GM12892 (cell line): ENCODE data around the gene CTDNEP1. TPM values are rescaled to one million over a fixed set of nuclear protein-coding genes. Genes with fewer than 3 reads are reported as not detected.

Experiments used
- DNase-seq: peaks from one replicate; pipeline ENCODE4 v3.0.0; 2011; ENCODE audit not compliant: insufficient read length
- FAIRE-seq: peaks from 2 replicates; lab custom pipeline; 2011; peaks lifted over from hg19 to GRCh38; lab: Jason Lieb, UNC
- POLR2A ChIP-seq: IDR thresholded peaks from 2 replicates; pipeline ENCODE4 v1.6.1; 2011; ENCODE audit warnings: low read depth, low read length, control low read depth
- POLR2AphosphoS5 ChIP-seq: IDR thresholded peaks from 2 replicates; pipeline ENCODE4 v1.6.1; 2011; ENCODE audit warnings: low read depth, low read length, control low read depth
- TAF1 ChIP-seq: IDR thresholded peaks from 2 replicates; pipeline ENCODE4 v1.6.1; 2011; ENCODE audit warnings: low read depth, mild to moderate bottlenecking, control low read depth, low read length, borderline replicate concordance
- polyA plus RNA-seq: library from polyadenylated mRNA; unstranded; fragments of >200 nt; gene quantifications from one replicate; pipeline ENCODE4 v1.2.1, GENCODE V29; 2012; ENCODE audit warnings: missing spikeins, inconsistent platforms; ENCODE audit not compliant: missing spikeins

CTDNEP1 gene
- polyA plus RNA-seq = 80.4 TPM

- FAIRE-seq = peak; percentile 100
- peak; percentile 94 for DNase-seq
- TF ChIP-seq TAF1 (peak; percentile 86), POLR2A (peak; percentile 69), POLR2AphosphoS5 (no peak)
These were observed at the start of gene CTDNEP1 for GRCh38 chr17:7251661-7252175. TSS of gene CTDNEP1 (minus strand) at chr17:7251734. CDS start at chr17:7251296, 438 bp downstream.

- peak; percentile 81 for DNase-seq
- FAIRE-seq = peak; percentile 85
- TF ChIP-seq POLR2A (no peak), TAF1 (no peak), POLR2AphosphoS5 (no peak)
These were observed 44.8 kb upstream of the CTDNEP1 start for GRCh38 chr17:7296189-7296861.

GRCh38 chr17:7295230-7296180 lies 44.0 kb upstream of the CTDNEP1 start:
- FAIRE-seq = no peak
- TF ChIP-seq TAF1 (no peak), POLR2A (no peak), POLR2AphosphoS5 (no peak)
- DNase-seq = no peak

GRCh38 chr17:7294614-7295153 lies 43.1 kb upstream of the CTDNEP1 start, which contains the start of gene YBX2:
TSS of gene YBX2 (minus strand) at chr17:7294639. CDS start at chr17:7294500, 139 bp downstream.
- FAIRE-seq (peak; percentile 62), DNase-seq (peak; percentile 86)
- TF ChIP-seq POLR2AphosphoS5 (no peak), POLR2A (no peak), TAF1 (no peak)

- FAIRE-seq (no peak), DNase-seq (no peak)
- no peak for TF ChIP-seq POLR2AphosphoS5
- no peak for TF ChIP-seq POLR2A
- no peak for TF ChIP-seq TAF1
These were observed 42.5 kb upstream of the CTDNEP1 start for GRCh38 chr17:7293816-7294613.

GRCh38 chr17:7293159-7293558 lies 41.6 kb upstream of the CTDNEP1 start:
- no peak for FAIRE-seq
- TF ChIP-seq TAF1 (no peak), POLR2AphosphoS5 (no peak), POLR2A (no peak)
- no peak for DNase-seq

GRCh38 chr17:7292729-7293128 lies 41.2 kb upstream of the CTDNEP1 start:
- FAIRE-seq (no peak), DNase-seq (no peak)
- TF ChIP-seq TAF1 (no peak), POLR2AphosphoS5 (no peak), POLR2A (no peak)

GRCh38 chr17:7292194-7292593 lies 40.7 kb upstream of the CTDNEP1 start:
- FAIRE-seq = no peak

GRCh38 chr17:7290685-7291084 lies 39.2 kb upstream of the CTDNEP1 start:
- FAIRE-seq (no peak), DNase-seq (no peak)
- no peak for TF ChIP-seq POLR2A
- TF ChIP-seq TAF1 = no peak
- TF ChIP-seq POLR2AphosphoS5 = no peak

More at GRCh38 chr17:7292194-7292593, 40.7 kb upstream of the CTDNEP1 start:
- TF ChIP-seq TAF1 = no peak
- no peak for TF ChIP-seq POLR2AphosphoS5
- no peak for TF ChIP-seq POLR2A
- DNase-seq = no peak

- TF ChIP-seq POLR2A (no peak), TAF1 (no peak), POLR2AphosphoS5 (no peak)
- FAIRE-seq (no peak), DNase-seq (no peak)
These were observed 38.6 kb upstream of the CTDNEP1 start for GRCh38 chr17:7290166-7290565.

- TF ChIP-seq POLR2A (no peak), POLR2AphosphoS5 (no peak)
- FAIRE-seq (no peak), DNase-seq (no peak)
These were observed 37.9 kb upstream of the CTDNEP1 start for GRCh38 chr17:7289256-7290032.
